ENCODE data around the gene OCEL1. TPM values are rescaled to one million over a fixed set of nuclear protein-coding genes. Genes with fewer than 3 reads are reported as not detected.

The OCEL1 gene
- total and polyA plus RNA-seq, 10 of the 15 experiments (the other 5 are each of a cell fraction or from before 2014, with no cell fraction given), result 2.8 to 18.2 (median 7.4) TPM

- TF ChIP-seq ATF2 (IDR thresholded peaks at IDR 0.05; ENCODE audit: low read length) (no peak), RAD51 (IDR thresholded peaks at IDR 0.05) (no peak), FOS (IDR thresholded peaks at IDR 0.05; ENCODE audit: borderline replicate concordance, extremely low read depth, insufficient read length) (no peak), ZNF384 (IDR thresholded peaks at IDR 0.05; ENCODE audit: borderline replicate concordance, low read depth, low read length) (no peak), TARDBP (IDR thresholded peaks at IDR 0.05; ENCODE audit: borderline replicate concordance) (no peak), RBBP5 (conservative IDR thresholded peaks at IDR 0.05) (no peak), RAD21 (IDR thresholded peaks at IDR 0.05; ENCODE audit: insufficient read depth, low read depth, low read length) (no peak)
These were observed 29.2 kb downstream of the OCEL1 start (continued) for GRCh38 chr19:17255150-17255621.

- intact Hi-C loops (cut with micrococcal nuclease; ENCODE audit: unreplicated experiment) (no loop called here), in situ Hi-C loops (cut with MboI) (no loop called here)
- H3K9ac ChIP-seq (ENCODE audit: control insufficient read depth, insufficient read depth, low read length), result no peak overlapping the region
- TF ChIP-seq IKZF1 (conservative IDR thresholded peaks at IDR 0.05) (no peak), POLR2AphosphoS5 (IDR thresholded peaks at IDR 0.05; ENCODE audit: low read length) (no peak), ZBTB40 (IDR thresholded peaks at IDR 0.05; ENCODE audit: borderline replicate concordance) (no peak), IRF4 (IDR thresholded peaks at IDR 0.05; ENCODE audit: low read depth, low read length) (no peak), HCFC1 (IDR thresholded peaks at IDR 0.05; ENCODE audit: low read length) (no peak), ZNF687 (IDR thresholded peaks at IDR 0.05) (no peak), ZNF207 (IDR thresholded peaks at IDR 0.05; ENCODE audit: borderline replicate concordance) (no peak), RFX5 (IDR thresholded peaks at IDR 0.05; ENCODE audit: low read depth, low read length) (no peak)
- DNase-seq (ENCODE audit: low read depth, low spot score) (no peak), FAIRE-seq (no peak), ATAC-seq (no peak)
- no peak overlapping the region for H3K27ac ChIP-seq (ENCODE audit: control insufficient read depth, insufficient read depth)
- no peak overlapping the region for H3K4me3 ChIP-seq
- no peaks in the 10 kb centered on the region; the same call in 2 of the 3 replicates for H3K9me3 ChIP-seq (replicated peaks; ENCODE audit: control insufficient read depth, insufficient read depth, low read length)
- SMC1A ChIA-PET (ENCODE audit: uncharacterized antibody, unreplicated experiment), result no interaction called here
- CTCF ChIA-PET, result interaction anchor here (0.5 to 2.7 kb wide), 5 partner anchors 8 to 37 kb away, joined by 3 to 14 read pairs (median 5); partner anchors contain the start of genes BABAM1 and USHBP1
- RAD21 ChIA-PET (ENCODE audit: unreplicated experiment), result interaction anchor here (1.7 kb wide), 1 partner anchor 11 kb away, joined by 7 read pairs; the partner anchor contains the start of gene BABAM1
- no peaks in the 10 kb centered on the region for H3K27me3 ChIP-seq (replicated peaks in 1 of 2; ENCODE audit: control insufficient read depth in 2 of 2, insufficient read depth in 2 of 2, low read length in 1 of 2)
- H3K36me3 ChIP-seq (ENCODE audit: control insufficient read depth in 2 of 2, insufficient read depth in 2 of 2, low read length in 1 of 2), result no peaks in the 10 kb centered on the region
- no peak overlapping the region for H2AFZ ChIP-seq (ENCODE audit: control insufficient read depth, low read depth, low read length)
- no peaks in the 10 kb centered on the region for H4K20me1 ChIP-seq (ENCODE audit: control insufficient read depth, insufficient read depth)
- POLR2A ChIA-PET, result interaction anchor here (0.6 to 1.6 kb wide), 4 partner anchors 10 to 188 kb away, joined by 3 to 4 read pairs (median 3); no protein-coding TSS in a partner anchor
- no peak overlapping the region for H3K4me2 ChIP-seq (ENCODE audit: control insufficient read depth, insufficient read depth)
- peaks cover 2% of the 10 kb centered on the region; the same call in 1 of the 2 replicates for H3K4me1 ChIP-seq (ENCODE audit: control insufficient read depth, insufficient read depth, low read length)
- WGBS (ENCODE audit: insufficient coverage, insufficient replicate concordance, low lambda C conversion rate, missing lambda C conversion rate), result 14% methylated on average over 3 of the region's 3 CpGs
- no TSS peak for BruUV-seq (replicated peaks)
- no peaks in the 10 kb centered on the region for H3K79me2 ChIP-seq (ENCODE audit: control insufficient read depth, insufficient read depth, low read length)
These were observed 30.1 kb downstream of the OCEL1 start for GRCh38 chr19:17256130-17256529.
